Activated naive CD4-positive, alpha-beta T cell treated with anti-CD3 and anti-CD28 coated beads, Interleukin-2, amount 50 U/mL, for 16 hours (primary cell): ENCODE results near the gene SMYD5.

Experiments used
- DNase-seq: peaks from one replicate; pipeline ENCODE4 v3.0.0-alpha.2; 2020

SMYD5 gene

GRCh38 chr2:73243884-73244570, 30.0 kb downstream of the SMYD5 start:
- no peak for DNase-seq

GRCh38 chr2:73244580-73244979, 30.5 kb downstream of the SMYD5 start:
- no peak for DNase-seq

- DNase-seq: no peak
Measured at GRCh38 chr2:73246850-73247249, 32.8 kb downstream of the SMYD5 start.

- no peak for DNase-seq
Measured at GRCh38 chr2:73249636-73250035, 35.6 kb downstream of the SMYD5 start.

GRCh38 chr2:73250872-73251846, 37.1 kb downstream of the SMYD5 start:
- DNase-seq: no peak

- no peak for DNase-seq
Measured at GRCh38 chr2:73252238-73253027, 38.4 kb downstream of the SMYD5 start.

- DNase-seq: no peak
Measured at GRCh38 chr2:73253400-73253799, 39.4 kb downstream of the SMYD5 start.

- no peak for DNase-seq
Measured at GRCh38 chr2:73253901-73254300, 39.9 kb downstream of the SMYD5 start.

GRCh38 chr2:73254343-73255006, 40.4 kb downstream of the SMYD5 start:
- no peak for DNase-seq

GRCh38 chr2:73255007-73255644, 41.1 kb downstream of the SMYD5 start:
- DNase-seq: no peak

GRCh38 chr2:73255907-73256617, 42.0 kb downstream of the SMYD5 start:
- no peak for DNase-seq

- no peak for DNase-seq
Measured at GRCh38 chr2:73256618-73256922, 42.5 kb downstream of the SMYD5 start.

GRCh38 chr2:73257021-73257420, 43.0 kb downstream of the SMYD5 start:
- no peak for DNase-seq

GRCh38 chr2:73257425-73258125, 43.5 kb downstream of the SMYD5 start:
- no peak for DNase-seq

GRCh38 chr2:73258186-73258912, 44.3 kb downstream of the SMYD5 start:
- no peak for DNase-seq

- no peak for DNase-seq
Measured at GRCh38 chr2:73258913-73259215, 44.8 kb downstream of the SMYD5 start.

GRCh38 chr2:73259276-73259675, 45.2 kb downstream of the SMYD5 start:
- DNase-seq: no peak

- DNase-seq: no peak
Measured at GRCh38 chr2:73259704-73260337, 45.8 kb downstream of the SMYD5 start.

- DNase-seq: no peak
Measured at GRCh38 chr2:73260338-73260984, 46.4 kb downstream of the SMYD5 start.
